ENCODE data around the gene CCDC66. TPM values are rescaled to one million over a fixed set of nuclear protein-coding genes. Genes with fewer than 3 reads are reported as not detected.

The CCDC66 gene
- total and polyA plus RNA-seq, 9 of the 15 experiments (the other 6 are each of a cell fraction or from before 2014, with no cell fraction given): 21.5 to 46.5 (median 29.6) TPM

DNA sequence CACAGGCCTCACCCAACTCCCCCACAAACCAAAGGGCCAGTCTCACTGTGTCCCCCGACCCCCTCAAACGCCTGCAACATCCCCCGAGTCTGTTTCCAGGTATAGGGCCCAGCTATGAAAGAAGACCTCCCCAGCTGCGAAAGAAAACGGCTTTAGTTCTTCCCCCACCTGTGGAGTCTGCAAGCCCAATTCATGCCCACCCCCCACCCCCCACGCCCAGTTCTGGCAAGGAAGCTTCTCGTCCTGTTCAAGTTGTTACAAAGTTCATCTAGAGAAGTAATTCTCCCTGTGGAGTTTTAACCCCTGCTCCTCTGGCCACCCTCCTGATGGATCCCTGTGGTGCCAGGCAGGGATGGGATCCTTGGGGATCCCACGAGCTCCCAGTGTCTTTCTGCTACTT is 54.4 kb downstream of the CCDC66 start:
- Histone ChIP-seq H4K20me1 (replicated peaks; ENCODE audit: control insufficient read depth, insufficient read depth, low read length) (no peaks in the 10 kb centered on the region), H3K4me1 (replicated peaks in 1 of 2; ENCODE audit: control insufficient read depth in 2 of 2, insufficient read depth in 2 of 2, low read length in 2 of 2) (no peaks in the 10 kb centered on the region), H2AFZ (ENCODE audit: low read depth, low read length) (no peak overlapping the region), H3K9ac (ENCODE audit: insufficient read depth in 1 of 2, low read depth in 2 of 2, low read length in 2 of 2) (no peak overlapping the region), H3K36me3 (ENCODE audit: control insufficient read depth, insufficient read depth, low read length) (peaks cover 37% of the 10 kb centered on the region; the same call in 2 of the 3 replicates), H3K9me1 (ENCODE audit: control insufficient read depth, insufficient read depth, low read length) (no peaks in the 10 kb centered on the region), H3K4me2 (ENCODE audit: insufficient read depth, low read length) (no peak overlapping the region), H3K4me3 (no peak overlapping the region), H3K27ac (ENCODE audit: extremely low read depth, low read depth, low read length) (no peak overlapping the region), H3K79me2 (ENCODE audit: control insufficient read depth, insufficient read depth, low read length) (peaks cover 7% of the 10 kb centered on the region; the same call in 1 of the 3 replicates), H3K27me3 (ENCODE audit: control insufficient read depth in 2 of 2, insufficient read depth in 2 of 2, low read length in 2 of 2) (no peaks in the 10 kb centered on the region), H3K9me3 (replicated peaks; ENCODE audit: control insufficient read depth, insufficient read depth, low read depth, low read length) (no peaks in the 10 kb centered on the region)
- intact Hi-C loops (cut with micrococcal nuclease) (no loop called here), in situ Hi-C loops (cut with MboI) (no loop called here)
- ChIA-PET CTCF (ENCODE audit: low intra/inter-chr PET ratio) (no interaction called here), POLR2A (no interaction called here)
- 89% methylated on average over 5 of the region's 8 CpGs for WGBS (ENCODE audit: insufficient coverage, low coverage, missing lambda C conversion rate)
- ATAC-seq (no peak), DNase-seq (ENCODE audit: extremely low read depth in 1 of 4, low spot score in 3 of 4) (no peak), FAIRE-seq (no peak)
- BruUV-seq (replicated peaks): no TSS peak
- TF ChIP-seq KHSRP (IDR thresholded peaks at IDR 0.05): no peak
- no peak for TF ChIP-seq CBFA2T2 (conservative IDR thresholded peaks at IDR 0.05)
- no peak for TF ChIP-seq GATA2 (CRISPR knock-in tag; IDR thresholded peaks at IDR 0.05)
- no peak for TF ChIP-seq FOXA1 (IDR thresholded peaks at IDR 0.05; ENCODE audit: borderline replicate concordance)
- no peak for TF ChIP-seq ZNF707 (CRISPR knock-in tag; conservative IDR thresholded peaks at IDR 0.05)
- TF ChIP-seq ESRRA (IDR thresholded peaks at IDR 0.05; ENCODE audit: borderline replicate concordance, low read depth): no peak
- no peak for TF ChIP-seq THRAP3 (IDR thresholded peaks at IDR 0.05; ENCODE audit: borderline replicate concordance)
- TF ChIP-seq SMAD3 (CRISPR knock-in tag; conservative IDR thresholded peaks at IDR 0.05): no peak
- TF ChIP-seq HNRNPLL (IDR thresholded peaks at IDR 0.05; ENCODE audit: low read depth, low read length, poor library complexity, severe bottlenecking): no peak
- no peak for TF ChIP-seq REST (IDR thresholded peaks at IDR 0.05; ENCODE audit: borderline replicate concordance)
- no peak for TF ChIP-seq REST (CRISPR knock-in tag; IDR thresholded peaks at IDR 0.05; ENCODE audit: low read depth)
- TF ChIP-seq U2AF2 (optimal IDR thresholded peaks at IDR 0.05; ENCODE audit: low read depth, low read length): no peak
- TF ChIP-seq, protein P1, sequence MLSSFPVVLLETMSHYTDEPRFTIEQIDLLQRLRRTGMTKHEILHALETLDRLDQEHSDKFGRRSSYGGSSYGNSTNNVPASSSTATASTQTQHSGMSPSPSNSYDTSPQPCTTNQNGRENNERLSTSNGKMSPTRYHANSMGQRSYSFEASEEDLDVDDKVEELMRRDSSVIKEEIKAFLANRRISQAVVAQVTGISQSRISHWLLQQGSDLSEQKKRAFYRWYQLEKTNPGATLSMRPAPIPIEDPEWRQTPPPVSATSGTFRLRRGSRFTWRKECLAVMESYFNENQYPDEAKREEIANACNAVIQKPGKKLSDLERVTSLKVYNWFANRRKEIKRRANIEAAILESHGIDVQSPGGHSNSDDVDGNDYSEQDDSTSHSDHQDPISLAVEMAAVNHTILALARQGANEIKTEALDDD (IDR thresholded peaks at IDR 0.05): no peak
- no peak for TF ChIP-seq ZNF384 (IDR thresholded peaks at IDR 0.05; ENCODE audit: low read depth, low read length)
- TF ChIP-seq, protein P2, sequence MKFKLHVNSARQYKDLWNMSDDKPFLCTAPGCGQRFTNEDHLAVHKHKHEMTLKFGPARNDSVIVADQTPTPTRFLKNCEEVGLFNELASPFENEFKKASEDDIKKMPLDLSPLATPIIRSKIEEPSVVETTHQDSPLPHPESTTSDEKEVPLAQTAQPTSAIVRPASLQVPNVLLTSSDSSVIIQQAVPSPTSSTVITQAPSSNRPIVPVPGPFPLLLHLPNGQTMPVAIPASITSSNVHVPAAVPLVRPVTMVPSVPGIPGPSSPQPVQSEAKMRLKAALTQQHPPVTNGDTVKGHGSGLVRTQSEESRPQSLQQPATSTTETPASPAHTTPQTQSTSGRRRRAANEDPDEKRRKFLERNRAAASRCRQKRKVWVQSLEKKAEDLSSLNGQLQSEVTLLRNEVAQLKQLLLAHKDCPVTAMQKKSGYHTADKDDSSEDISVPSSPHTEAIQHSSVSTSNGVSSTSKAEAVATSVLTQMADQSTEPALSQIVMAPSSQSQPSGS (CRISPR knock-in tag; IDR thresholded peaks at IDR 0.05): no peak

Data from K562 (cell line).